Measurements from ENCODE around the gene LEF1. TPM values are rescaled to one million over a fixed set of nuclear protein-coding genes. Genes with fewer than 3 reads are reported as not detected.

LEF1 gene
- total and polyA plus RNA-seq, 8 donors: 0.81 to 11.0 (median 3.0) TPM; not detected in 2

GRCh38 chr4:108030332-108030731 is 138.4 kb downstream of the LEF1 start:
- intact Hi-C loops (cut with DNase I; ENCODE audit: low total_unique reads): no loop called here
- 86 to 93% (median 91%) methylated on average over 2 of the region's 2 CpGs for WGBS, 5 donors
- H3K27me3 ChIP-seq: no peaks in the 10 kb centered on the region
- no peaks in the 10 kb centered on the region for H3K9me3 ChIP-seq
- no peak overlapping the region for H3K4me3 ChIP-seq
- DNase-seq: peak in 1 of 2 donors; percentile 82
- TF ChIP-seq, protein P1, sequence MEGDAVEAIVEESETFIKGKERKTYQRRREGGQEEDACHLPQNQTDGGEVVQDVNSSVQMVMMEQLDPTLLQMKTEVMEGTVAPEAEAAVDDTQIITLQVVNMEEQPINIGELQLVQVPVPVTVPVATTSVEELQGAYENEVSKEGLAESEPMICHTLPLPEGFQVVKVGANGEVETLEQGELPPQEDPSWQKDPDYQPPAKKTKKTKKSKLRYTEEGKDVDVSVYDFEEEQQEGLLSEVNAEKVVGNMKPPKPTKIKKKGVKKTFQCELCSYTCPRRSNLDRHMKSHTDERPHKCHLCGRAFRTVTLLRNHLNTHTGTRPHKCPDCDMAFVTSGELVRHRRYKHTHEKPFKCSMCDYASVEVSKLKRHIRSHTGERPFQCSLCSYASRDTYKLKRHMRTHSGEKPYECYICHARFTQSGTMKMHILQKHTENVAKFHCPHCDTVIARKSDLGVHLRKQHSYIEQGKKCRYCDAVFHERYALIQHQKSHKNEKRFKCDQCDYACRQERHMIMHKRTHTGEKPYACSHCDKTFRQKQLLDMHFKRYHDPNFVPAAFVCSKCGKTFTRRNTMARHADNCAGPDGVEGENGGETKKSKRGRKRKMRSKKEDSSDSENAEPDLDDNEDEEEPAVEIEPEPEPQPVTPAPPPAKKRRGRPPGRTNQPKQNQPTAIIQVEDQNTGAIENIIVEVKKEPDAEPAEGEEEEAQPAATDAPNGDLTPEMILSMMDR (IDR thresholded peaks at IDR 0.05): no peak
- TF ChIP-seq EP300 (IDR thresholded peaks at IDR 0.05) (no peak), POLR2AphosphoS5 (IDR thresholded peaks at IDR 0.05) (no peak), POLR2A (IDR thresholded peaks at IDR 0.05) (no peak)
- peaks cover 35 to 100% (median 97%) of the 10 kb centered on the region in 4 donors for H3K36me3 ChIP-seq
- H3K27ac ChIP-seq: no peak overlapping the region
- H3K4me1 ChIP-seq: no peaks in the 10 kb centered on the region

DNA sequence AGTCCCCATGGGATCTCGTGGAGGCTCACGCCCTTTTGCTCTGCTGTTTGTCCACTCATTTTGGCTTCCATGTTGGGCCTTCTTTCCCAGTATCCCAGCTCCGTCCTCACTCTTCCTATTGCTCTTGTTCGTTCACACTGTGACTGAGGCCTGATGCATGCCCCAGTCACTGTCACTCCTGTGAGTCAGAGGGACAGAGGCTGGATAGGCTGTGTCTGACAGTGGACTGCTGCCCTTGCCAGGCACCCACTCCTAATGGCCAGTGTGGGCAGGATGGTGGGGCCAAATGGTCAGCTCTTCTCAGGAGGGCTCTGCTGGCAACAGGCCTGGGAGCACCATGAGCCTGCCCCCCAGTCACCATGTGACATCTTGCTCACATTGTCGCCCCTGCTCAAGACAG is 139.0 kb downstream of the LEF1 start:
- intact Hi-C loops (cut with DNase I; ENCODE audit: low total_unique reads): loop anchor here (10.0 kb wide), 1 partner anchor 535 kb away; no protein-coding TSS in a partner anchor
- no peaks in the 10 kb centered on the region for H3K27me3 ChIP-seq

GRCh38 chr4:108029016-108029720 is 139.6 kb downstream of the LEF1 start:
- H3K36me3 ChIP-seq: peaks cover 36 to 100% (median 97%) of the 10 kb centered on the region in 4 donors
- H3K4me3 ChIP-seq: no peak overlapping the region
- no peak for DNase-seq
- intact Hi-C loops (cut with DNase I; ENCODE audit: low total_unique reads): loop anchor here (10.0 kb wide), 1 partner anchor 536 kb away; no protein-coding TSS in a partner anchor
- WGBS, 5 donors: 87 to 96% (median 89%) methylated on average over 8 to 9 of the region's 9 CpGs
- H3K4me1 ChIP-seq: no peaks in the 10 kb centered on the region
- no peaks in the 10 kb centered on the region for H3K9me3 ChIP-seq
- no peak overlapping the region for H3K27ac ChIP-seq
- TF ChIP-seq EP300 (IDR thresholded peaks at IDR 0.05): no peak
- TF ChIP-seq, protein P1 (IDR thresholded peaks at IDR 0.05): no peak
- no peak for TF ChIP-seq POLR2AphosphoS5 (IDR thresholded peaks at IDR 0.05)
- no peak for TF ChIP-seq POLR2A (IDR thresholded peaks at IDR 0.05)
- no peaks in the 10 kb centered on the region for H3K27me3 ChIP-seq

More for the DNA sequence above, 139.0 kb downstream of the LEF1 start:
- no peaks in the 10 kb centered on the region for H3K9me3 ChIP-seq
- no peak overlapping the region for H3K4me3 ChIP-seq
- H3K27ac ChIP-seq: no peak overlapping the region
- H3K4me1 ChIP-seq: no peaks in the 10 kb centered on the region
- WGBS, 5 donors: 89 to 97% (median 95%) methylated on average over 5 of the region's 5 CpGs
- no peak for DNase-seq
- TF ChIP-seq, protein P1 (IDR thresholded peaks at IDR 0.05): no peak
- TF ChIP-seq POLR2AphosphoS5 (IDR thresholded peaks at IDR 0.05): no peak
- no peak for TF ChIP-seq POLR2A (IDR thresholded peaks at IDR 0.05)
- no peak for TF ChIP-seq EP300 (IDR thresholded peaks at IDR 0.05)
- peaks cover 31 to 100% (median 97%) of the 10 kb centered on the region in 4 donors for H3K36me3 ChIP-seq

- intact Hi-C loops (cut with DNase I; ENCODE audit: low total_unique reads): loop anchor here (10.0 kb wide), 1 partner anchor 540 kb away; no protein-coding TSS in a partner anchor
- Histone ChIP-seq H3K4me3 (no peak overlapping the region), H3K27ac (no peak overlapping the region), H3K9me3 (no peaks in the 10 kb centered on the region), H3K27me3 (no peaks in the 10 kb centered on the region), H3K4me1 (no peaks in the 10 kb centered on the region), H3K36me3 (peaks cover 47 to 100% (median 99%) of the 10 kb centered on the region in 4 donors)
- no peak for DNase-seq
- TF ChIP-seq POLR2AphosphoS5 (IDR thresholded peaks at IDR 0.05) (no peak), EP300 (IDR thresholded peaks at IDR 0.05) (no peak)
- TF ChIP-seq, protein P1 (IDR thresholded peaks at IDR 0.05): no peak
These were observed 143.9 kb downstream of the LEF1 start for GRCh38 chr4:108024878-108025165.

Measured in stomach (tissue), 9 donors.